Stomach (tissue), 4 donors: ENCODE measurements around the gene DDX51.

Source experiments
- CTCF ChIP-seq, 7 experiments: fragments of 450-650 bp in 4 of 7; fragments of 200-600 bp in 3 of 7; sonication (generic) in 3 of 7; IDR thresholded peaks; one replicate each; pipeline ENCODE4 v1.5.1; 2016 to 2019; ENCODE audit warnings: antibody characterized with exemption in 7 of 7, control low read depth in 2 of 7, mild to moderate bottlenecking in 1 of 7
- POLR2A ChIP-seq, 4 donors: fragments of 450-650 bp; IDR thresholded peaks; one replicate each; pipeline ENCODE4 v1.6.1; 2016; ENCODE audit warnings: antibody characterized with exemption in 4 of 4, control low read depth in 2 of 4, mild to moderate bottlenecking in 1 of 4, moderate library complexity in 1 of 4

GRCh38 chr12:132179431-132180362 is 35.6 kb upstream of the DDX51 start:
- TF ChIP-seq CTCF (IDR thresholded peaks at IDR 0.05) (no peak), POLR2A (IDR thresholded peaks at IDR 0.05) (no peak)
